K562 (cell line): Measurements from ENCODE around the gene IL20RA. TPM values are rescaled to one million over a fixed set of nuclear protein-coding genes. Genes with fewer than 3 reads are reported as not detected.

Experiments used
- CREB1 ChIP-seq, 2 experiments: sonication (generic) in 1 of 2; formaldehyde crosslinking in 1 of 2; IDR thresholded peaks; 2 replicates each; pipeline versions ENCODE4 v1.6.1 to v1.8.0; 2012 to 2022; ENCODE audit warnings: inconsistent platforms in 1 of 2, mild to moderate bottlenecking in 1 of 2, missing genetic modification reagents in 1 of 2, moderate library complexity in 1 of 2
- CXXC5 ChIP-seq: fragments of 250-450 bp; sonication (Bioruptor Pico); IDR thresholded peaks from 2 replicates; pipeline ENCODE4 v1.8.0; 2022; ENCODE audit warnings: inconsistent platforms, mild to moderate bottlenecking, moderate library complexity
- GABPB1 ChIP-seq: sonication (generic); formaldehyde crosslinking; IDR thresholded peaks from 2 replicates; pipeline ENCODE4 v1.8.0; 2022; ENCODE audit warnings: mild to moderate bottlenecking, missing genetic modification reagents
- GATAD2A ChIP-seq: fragments of 450-650 bp; IDR thresholded peaks from 2 replicates; pipeline ENCODE4 v1.6.1; 2017
- MAZ ChIP-seq, 2 experiments: fragments of 450-650 bp in 1 of 2; sonication (generic) in 1 of 2; formaldehyde crosslinking; IDR thresholded peaks in 1 of 2; conservative IDR thresholded peaks in 1 of 2; 2 replicates each; pipeline versions ENCODE4 v1.4.0 to v1.5.0; 2020; ENCODE audit warnings: mild to moderate bottlenecking in 1 of 2, missing genetic modification reagents in 1 of 2
- SLC30A9 ChIP-seq: fragments of 250-450 bp; sonication (Bioruptor Pico); IDR thresholded peaks from 2 replicates; pipeline ENCODE4 v1.8.0; 2022; ENCODE audit warnings: mild to moderate bottlenecking, moderate library complexity
- SNIP1 ChIP-seq: fragments of 450-650 bp; IDR thresholded peaks from 2 replicates; pipeline ENCODE4 v1.7.1; 2017; ENCODE audit warnings: low read depth, mild to moderate bottlenecking
- TAF9B ChIP-seq: fragments of 450-650 bp; IDR thresholded peaks from 2 replicates; pipeline ENCODE4 v1.6.1; 2018; ENCODE audit warnings: mild to moderate bottlenecking; ENCODE audit not compliant: partially characterized antibody
- THAP12 ChIP-seq: fragments of 250-450 bp; sonication (Bioruptor Pico); IDR thresholded peaks from 2 replicates; pipeline ENCODE4 v1.9.0; 2021; ENCODE audit warnings: mild to moderate bottlenecking, inconsistent platforms
- ZNF324 ChIP-seq: fragments of 250-450 bp; sonication (Bioruptor Pico); IDR thresholded peaks from 2 replicates; pipeline ENCODE4 v1.4.0; 2020; ENCODE audit warnings: mild to moderate bottlenecking
- ZNF699 ChIP-seq: fragments of 250-450 bp; sonication (Bioruptor Pico); IDR thresholded peaks from 2 replicates; pipeline ENCODE4 v1.8.0; 2021; ENCODE audit warnings: mild to moderate bottlenecking, moderate library complexity; ENCODE audit not compliant: insufficient replicate concordance
- ZSCAN32 ChIP-seq: fragments of 450-650 bp; formaldehyde crosslinking; IDR thresholded peaks from 2 replicates; pipeline ENCODE4 v1.4.0; 2020; ENCODE audit warnings: mild to moderate bottlenecking, moderate library complexity
- polyA plus RNA-seq, 8 experiments: library from polyadenylated mRNA; depleted of rRNA in 4 of 8; stranded (reverse) in 5 of 8; unstranded in 3 of 8; fragments of >200 nt; fragmentation: Nextera tagmentation in 2 of 8; fragmentation: Illumina TruSeq in 1 of 8; extraction: Ambion mirVana in 2 of 8; extraction: Trizol in 1 of 8; gene quantifications; 2 replicates each; pipeline versions ENCODE4 v1.2.1 to v1.2.3, GENCODE V29; 2011 to 2014; ENCODE audit warnings: inconsistent platforms in 1 of 8, missing spikeins in 1 of 8
- total RNA-seq, 7 experiments: library from RNA; depleted of rRNA in 6 of 7; stranded (reverse); fragments of >200 nt in 6 of 7; fragmentation: Illumina TruSeq in 2 of 7; extraction: Trizol in 2 of 7; gene quantifications; 2 replicates each; pipeline versions ENCODE4 v1.2.1 to v1.2.3, GENCODE V29; 2011 to 2021; ENCODE audit warnings: low replicate concordance in 1 of 7
- TF ChIP-seq, protein P1 (sequence below), 2 experiments: fragments of 450-650 bp; formaldehyde crosslinking in 1 of 2; IDR thresholded peaks; 2 replicates each; pipeline versions ENCODE4 v1.4.0 to v1.6.1; 2014 to 2020; ENCODE audit warnings: mild to moderate bottlenecking in 2 of 2, borderline replicate concordance in 1 of 2, low read depth in 1 of 2
- TF ChIP-seq, protein P2 (sequence below): sonication (generic); formaldehyde crosslinking; IDR thresholded peaks from 2 replicates; pipeline ENCODE4 v1.8.1; 2023; ENCODE audit warnings: mild to moderate bottlenecking, missing genetic modification reagents

Gene IL20RA
- total and polyA plus RNA-seq, 9 of the 15 experiments (the other 6 are each of a cell fraction or from before 2014, with no cell fraction given), result not detected

DNA sequence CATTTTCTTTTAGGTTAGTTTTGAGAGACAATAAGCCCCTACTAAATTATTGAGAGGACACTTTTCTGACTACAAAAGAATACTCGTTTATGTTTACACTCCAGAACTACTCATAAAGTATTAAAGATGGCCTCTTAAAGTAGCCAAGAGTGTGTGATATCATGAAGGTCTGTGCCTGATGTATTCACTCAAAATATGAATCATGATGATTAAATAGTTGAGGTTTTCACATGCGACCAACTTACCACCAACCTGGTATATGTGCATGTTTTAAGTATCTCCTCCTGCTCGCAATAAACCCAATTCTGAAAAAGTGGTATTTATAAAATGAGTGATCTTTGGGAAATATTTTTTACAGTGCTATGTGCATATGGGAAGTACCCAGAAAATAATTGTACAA is 43.9 kb downstream of the IL20RA start (continued):
- TF ChIP-seq, protein P1, sequence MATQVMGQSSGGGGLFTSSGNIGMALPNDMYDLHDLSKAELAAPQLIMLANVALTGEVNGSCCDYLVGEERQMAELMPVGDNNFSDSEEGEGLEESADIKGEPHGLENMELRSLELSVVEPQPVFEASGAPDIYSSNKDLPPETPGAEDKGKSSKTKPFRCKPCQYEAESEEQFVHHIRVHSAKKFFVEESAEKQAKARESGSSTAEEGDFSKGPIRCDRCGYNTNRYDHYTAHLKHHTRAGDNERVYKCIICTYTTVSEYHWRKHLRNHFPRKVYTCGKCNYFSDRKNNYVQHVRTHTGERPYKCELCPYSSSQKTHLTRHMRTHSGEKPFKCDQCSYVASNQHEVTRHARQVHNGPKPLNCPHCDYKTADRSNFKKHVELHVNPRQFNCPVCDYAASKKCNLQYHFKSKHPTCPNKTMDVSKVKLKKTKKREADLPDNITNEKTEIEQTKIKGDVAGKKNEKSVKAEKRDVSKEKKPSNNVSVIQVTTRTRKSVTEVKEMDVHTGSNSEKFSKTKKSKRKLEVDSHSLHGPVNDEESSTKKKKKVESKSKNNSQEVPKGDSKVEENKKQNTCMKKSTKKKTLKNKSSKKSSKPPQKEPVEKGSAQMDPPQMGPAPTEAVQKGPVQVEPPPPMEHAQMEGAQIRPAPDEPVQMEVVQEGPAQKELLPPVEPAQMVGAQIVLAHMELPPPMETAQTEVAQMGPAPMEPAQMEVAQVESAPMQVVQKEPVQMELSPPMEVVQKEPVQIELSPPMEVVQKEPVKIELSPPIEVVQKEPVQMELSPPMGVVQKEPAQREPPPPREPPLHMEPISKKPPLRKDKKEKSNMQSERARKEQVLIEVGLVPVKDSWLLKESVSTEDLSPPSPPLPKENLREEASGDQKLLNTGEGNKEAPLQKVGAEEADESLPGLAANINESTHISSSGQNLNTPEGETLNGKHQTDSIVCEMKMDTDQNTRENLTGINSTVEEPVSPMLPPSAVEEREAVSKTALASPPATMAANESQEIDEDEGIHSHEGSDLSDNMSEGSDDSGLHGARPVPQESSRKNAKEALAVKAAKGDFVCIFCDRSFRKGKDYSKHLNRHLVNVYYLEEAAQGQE (IDR thresholded peaks at IDR 0.05; ENCODE audit: borderline replicate concordance), result no peak
- TF ChIP-seq, protein P1 (CRISPR knock-in tag; IDR thresholded peaks at IDR 0.05; ENCODE audit: low read depth), result no peak
- TF ChIP-seq ZNF699 (CRISPR knock-in tag) (no peak), ZSCAN32 (no peak), GABPB1 (CRISPR knock-in tag) (no peak), SNIP1 (no peak), TAF9B (no peak), CREB1 (IDR thresholded peaks at IDR 0.05) (no peak), CREB1 (CRISPR knock-in tag; IDR thresholded peaks at IDR 0.05) (no peak), THAP12 (no peak), GATAD2A (no peak), SLC30A9 (CRISPR knock-in tag) (no peak), MAZ (CRISPR knock-in tag; conservative IDR thresholded peaks at IDR 0.05 in 1 of 2, IDR thresholded peaks at IDR 0.05 in 1 of 2) (no peak), CXXC5 (CRISPR knock-in tag) (no peak), ZNF324 (CRISPR knock-in tag) (no peak)
- TF ChIP-seq, protein P2, sequence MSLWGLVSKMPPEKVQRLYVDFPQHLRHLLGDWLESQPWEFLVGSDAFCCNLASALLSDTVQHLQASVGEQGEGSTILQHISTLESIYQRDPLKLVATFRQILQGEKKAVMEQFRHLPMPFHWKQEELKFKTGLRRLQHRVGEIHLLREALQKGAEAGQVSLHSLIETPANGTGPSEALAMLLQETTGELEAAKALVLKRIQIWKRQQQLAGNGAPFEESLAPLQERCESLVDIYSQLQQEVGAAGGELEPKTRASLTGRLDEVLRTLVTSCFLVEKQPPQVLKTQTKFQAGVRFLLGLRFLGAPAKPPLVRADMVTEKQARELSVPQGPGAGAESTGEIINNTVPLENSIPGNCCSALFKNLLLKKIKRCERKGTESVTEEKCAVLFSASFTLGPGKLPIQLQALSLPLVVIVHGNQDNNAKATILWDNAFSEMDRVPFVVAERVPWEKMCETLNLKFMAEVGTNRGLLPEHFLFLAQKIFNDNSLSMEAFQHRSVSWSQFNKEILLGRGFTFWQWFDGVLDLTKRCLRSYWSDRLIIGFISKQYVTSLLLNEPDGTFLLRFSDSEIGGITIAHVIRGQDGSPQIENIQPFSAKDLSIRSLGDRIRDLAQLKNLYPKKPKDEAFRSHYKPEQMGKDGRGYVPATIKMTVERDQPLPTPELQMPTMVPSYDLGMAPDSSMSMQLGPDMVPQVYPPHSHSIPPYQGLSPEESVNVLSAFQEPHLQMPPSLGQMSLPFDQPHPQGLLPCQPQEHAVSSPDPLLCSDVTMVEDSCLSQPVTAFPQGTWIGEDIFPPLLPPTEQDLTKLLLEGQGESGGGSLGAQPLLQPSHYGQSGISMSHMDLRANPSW (CRISPR knock-in tag), result no peak
